Activated T-cell treated with anti-CD3 and anti-CD28 coated beads, Interleukin-2, amount 50 U/mL, for 72 hours (primary cell): ENCODE results near the gene CX3CL1. TPM values are rescaled to one million over a fixed set of nuclear protein-coding genes. Genes with fewer than 3 reads are reported as not detected.
A peak's percentile ranks its signal among the peaks of the same experiment; 100 is the strongest.
"Not testable (repeated sequence)": the region's sequence is repeated elsewhere in the genome, so short reads cannot be mapped to it uniquely, and the experiment has no call there.

Experiments used
- ATAC-seq, 2 donors: fragments of 150-1000 bp; cut with Tn5 transposase; replicated peaks in 1 of 2; 2 replicates each; pipeline ENCODE4 v1.10.0; 2021; ENCODE audit warnings: moderate library complexity in 2 of 2, mild to moderate bottlenecking in 1 of 2
- DNase-seq, 2 donors: peaks; one replicate each; pipeline ENCODE4 v3.0.0; 2021 to 2022; ENCODE audit warnings: mixed read lengths in 1 of 2
- H3K27ac Mint-ChIP-seq: one replicate; pipeline ENCODE4 v1.8.0; 2022; ENCODE audit warnings: mild to moderate bottlenecking, moderate library complexity, mixed read lengths
- H3K27me3 Mint-ChIP-seq: one replicate; pipeline ENCODE4 v1.8.0; 2022; ENCODE audit warnings: low read depth, mixed read lengths
- H3K36me3 Mint-ChIP-seq, 2 donors: one replicate each; pipeline ENCODE4 v1.8.0; 2022; ENCODE audit warnings: mixed read lengths in 2 of 2, mild to moderate bottlenecking in 1 of 2; ENCODE audit not compliant: insufficient read depth in 2 of 2
- H3K4me1 Mint-ChIP-seq: one replicate; pipeline ENCODE4 v1.8.0; 2022; ENCODE audit warnings: low read depth, mixed read lengths
- H3K4me3 Mint-ChIP-seq, 2 donors: one replicate each; pipeline ENCODE4 v1.8.0; 2022; ENCODE audit warnings: mild to moderate bottlenecking in 2 of 2, mixed read lengths in 2 of 2, moderate library complexity in 2 of 2
- H3K9me3 Mint-ChIP-seq, 2 donors: one replicate each; pipeline ENCODE4 v1.8.0; 2022; ENCODE audit warnings: mixed read lengths in 2 of 2
- total RNA-seq, 2 donors: library from RNA; stranded (reverse); gene quantifications; one replicate each; pipeline ENCODE4 v1.2.3, GENCODE V29; 2022

Gene CX3CL1
- not detected for total RNA-seq

- Mint-ChIP-seq H3K27me3 (peaks cover 11% of the 10 kb centered on the region), H3K4me3 (no peak within 1 kb of the TSS), H3K27ac (no peak within 1 kb of the TSS), H3K9me3 (peaks cover 0 to 2% of the 10 kb centered on the region in 2 donors), H3K36me3 (no peaks in the 10 kb centered on the region), H3K4me1 (peaks cover 17% of the 10 kb centered on the region)
- no peak for ATAC-seq
- no peak for DNase-seq
These were observed at the start of gene CX3CL1 for GRCh38 chr16:57372372-57373116. Gene CX3CL1, plus strand, starts transcription at chr16:57372490. Its CDS starts 79 bp downstream, at chr16:57372569.

- H3K36me3 Mint-ChIP-seq, result no peaks in the 10 kb centered on the region
- H3K27me3 Mint-ChIP-seq, result no peaks in the 10 kb centered on the region
- H3K27ac Mint-ChIP-seq, result no peak overlapping the region
- no peak overlapping the region for H3K4me3 Mint-ChIP-seq
- no peaks in the 10 kb centered on the region for H3K4me1 Mint-ChIP-seq
- no peaks in the 10 kb centered on the region for H3K9me3 Mint-ChIP-seq
- no peak for ATAC-seq
- no peak for DNase-seq
These were observed 47.5 kb upstream of the CX3CL1 start for GRCh38 chr16:57324749-57325148.

- Mint-ChIP-seq H3K27ac (no peak overlapping the region), H3K4me1 (no peaks in the 10 kb centered on the region), H3K4me3 (no peak overlapping the region), H3K36me3 (no peaks in the 10 kb centered on the region), H3K27me3 (no peaks in the 10 kb centered on the region), H3K9me3 (no peaks in the 10 kb centered on the region)
- ATAC-seq (no peak), DNase-seq (no peak)
These were observed 46.8 kb upstream of the CX3CL1 start for GRCh38 chr16:57325458-57325857.

DNA sequence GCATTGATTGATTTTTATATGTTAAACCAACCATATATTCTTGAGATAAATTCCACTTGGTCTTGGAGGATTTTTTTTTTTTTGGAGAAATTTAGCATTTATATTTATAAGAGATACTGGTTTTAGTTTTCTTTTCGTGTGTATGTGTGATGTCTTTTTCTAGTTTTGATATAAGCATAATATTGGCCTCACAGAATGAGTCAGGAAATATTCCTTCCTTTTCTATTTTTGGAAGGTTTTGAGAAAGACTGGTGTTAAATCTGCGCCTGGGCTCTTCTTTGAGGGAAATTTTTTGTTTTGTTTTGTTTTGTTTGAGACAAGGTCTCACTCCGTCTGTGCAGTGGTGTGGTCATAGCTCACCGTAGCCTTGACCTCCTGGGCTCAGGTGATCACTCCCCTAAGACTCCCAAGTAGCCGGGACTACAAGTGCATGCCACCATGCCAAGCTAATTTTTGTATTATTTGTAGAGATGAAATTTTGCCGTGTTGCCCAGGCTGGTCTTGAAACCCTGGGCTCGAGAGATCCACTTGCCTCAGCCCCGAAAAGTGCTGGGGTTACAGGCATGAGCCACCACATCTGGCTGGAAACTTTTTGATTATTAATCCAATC, 42.5 kb upstream of the CX3CL1 start:
- Mint-ChIP-seq H3K36me3 (peaks cover 0 to 4% of the 10 kb centered on the region in 2 donors), H3K27ac (no peak overlapping the region), H3K9me3 (peaks cover 0 to 2% of the 10 kb centered on the region in 2 donors), H3K4me3 (peak overlapping the region in 1 of 2 donors; percentile 29), H3K27me3 (peaks cover 10% of the 10 kb centered on the region), H3K4me1 (no peaks in the 10 kb centered on the region)
- ATAC-seq, result no peak
- no peak for DNase-seq

- Mint-ChIP-seq H3K4me1 (no peaks in the 10 kb centered on the region), H3K4me3 (no peak overlapping the region), H3K36me3 (peaks cover 0 to 4% of the 10 kb centered on the region in 2 donors), H3K27ac (no peak overlapping the region), H3K9me3 (peaks cover 0 to 2% of the 10 kb centered on the region in 2 donors), H3K27me3 (peaks cover 15% of the 10 kb centered on the region)
- ATAC-seq (no peak), DNase-seq (no peak)
These were observed 40.9 kb upstream of the CX3CL1 start for GRCh38 chr16:57331355-57331754.

GRCh38 chr16:57333402-57333801, 38.9 kb upstream of the CX3CL1 start:
- H3K9me3 Mint-ChIP-seq, result peaks cover 0 to 2% of the 10 kb centered on the region in 2 donors
- ATAC-seq, result no peak
- no peak for DNase-seq
- peaks cover 2 to 4% of the 10 kb centered on the region in 2 donors for H3K36me3 Mint-ChIP-seq
- no peak overlapping the region for H3K27ac Mint-ChIP-seq
- H3K27me3 Mint-ChIP-seq, result peaks cover 15% of the 10 kb centered on the region
- no peak overlapping the region for H3K4me3 Mint-ChIP-seq
- no peaks in the 10 kb centered on the region for H3K4me1 Mint-ChIP-seq

GRCh38 chr16:57335366-57335765, 36.9 kb upstream of the CX3CL1 start:
- no peak for ATAC-seq

GRCh38 chr16:57341062-57341440, 31.2 kb upstream of the CX3CL1 start:
- no peaks in the 10 kb centered on the region for H3K9me3 Mint-ChIP-seq
- H3K36me3 Mint-ChIP-seq, result peaks cover 0 to 3% of the 10 kb centered on the region in 2 donors
- H3K4me1 Mint-ChIP-seq, result peaks cover 25% of the 10 kb centered on the region
- H3K4me3 Mint-ChIP-seq, result no peak overlapping the region
- H3K27ac Mint-ChIP-seq, result no peak overlapping the region
- peaks cover 24% of the 10 kb centered on the region for H3K27me3 Mint-ChIP-seq
- DNase-seq (no peak), ATAC-seq (no peak)

More at GRCh38 chr16:57335366-57335765, 36.9 kb upstream of the CX3CL1 start:
- peaks cover 15% of the 10 kb centered on the region for H3K27me3 Mint-ChIP-seq
- no peak for DNase-seq
- H3K4me1 Mint-ChIP-seq, result peaks cover 16% of the 10 kb centered on the region
- no peak overlapping the region for H3K27ac Mint-ChIP-seq
- peaks cover 3 to 4% of the 10 kb centered on the region in 2 donors for H3K36me3 Mint-ChIP-seq
- no peak overlapping the region for H3K4me3 Mint-ChIP-seq
- peaks cover 0 to 2% of the 10 kb centered on the region in 2 donors for H3K9me3 Mint-ChIP-seq

- peaks cover 24% of the 10 kb centered on the region for H3K27me3 Mint-ChIP-seq
- peaks cover 25% of the 10 kb centered on the region for H3K4me1 Mint-ChIP-seq
- no peaks in the 10 kb centered on the region for H3K9me3 Mint-ChIP-seq
- DNase-seq (no peak), ATAC-seq (no peak)
- H3K36me3 Mint-ChIP-seq, result peaks cover 0 to 3% of the 10 kb centered on the region in 2 donors
- no peak overlapping the region for H3K27ac Mint-ChIP-seq
- H3K4me3 Mint-ChIP-seq, result no peak overlapping the region
These were observed 30.6 kb upstream of the CX3CL1 start for GRCh38 chr16:57341441-57342303.

GRCh38 chr16:57342606-57343005, 29.7 kb upstream of the CX3CL1 start:
- not testable (repeated sequence) for ATAC-seq, H3K9me3 Mint-ChIP-seq, H3K4me3 Mint-ChIP-seq, H3K27ac Mint-ChIP-seq, H3K36me3 Mint-ChIP-seq, DNase-seq
- peaks cover 33% of the 10 kb centered on the region for H3K27me3 Mint-ChIP-seq
- H3K4me1 Mint-ChIP-seq, result peaks cover 25% of the 10 kb centered on the region

- Mint-ChIP-seq H3K27ac (no peak overlapping the region), H3K9me3 (no peaks in the 10 kb centered on the region), H3K27me3 (peaks cover 39% of the 10 kb centered on the region)
These were observed 29.1 kb upstream of the CX3CL1 start for GRCh38 chr16:57343221-57343620.

GRCh38 chr16:57344094-57344493, 28.2 kb upstream of the CX3CL1 start:
- H3K27me3 Mint-ChIP-seq, result peaks cover 48% of the 10 kb centered on the region
- DNase-seq, H3K9me3 Mint-ChIP-seq, H3K36me3 Mint-ChIP-seq, H3K4me3 Mint-ChIP-seq, H3K27ac Mint-ChIP-seq, ATAC-seq: not testable (repeated sequence)
- H3K4me1 Mint-ChIP-seq, result peaks cover 27% of the 10 kb centered on the region

More at GRCh38 chr16:57343221-57343620, 29.1 kb upstream of the CX3CL1 start:
- Mint-ChIP-seq H3K36me3 (peaks cover 0 to 4% of the 10 kb centered on the region in 2 donors), H3K4me1 (peaks cover 25% of the 10 kb centered on the region), H3K4me3 (no peak overlapping the region)
- DNase-seq (no peak), ATAC-seq (peak in 1 of 2 donors; percentile 36)

- Mint-ChIP-seq H3K36me3 (peaks cover 0 to 2% of the 10 kb centered on the region in 2 donors), H3K27me3 (peaks cover 56% of the 10 kb centered on the region), H3K27ac (no peak overlapping the region), H3K9me3 (no peaks in the 10 kb centered on the region), H3K4me1 (peaks cover 25% of the 10 kb centered on the region), H3K4me3 (no peak overlapping the region)
- ATAC-seq (no peak), DNase-seq (no peak)
These were observed 27.3 kb upstream of the CX3CL1 start for GRCh38 chr16:57345021-57345420.
